IMR-90 (cell line): ENCODE results near the gene GDPD5.

Source experiments
- BHLHE40 ChIP-seq: fragments of 150-350 bp; IDR thresholded peaks from 2 replicates; pipeline ENCODE4 v1.6.1; 2016; ENCODE audit warnings: mild to moderate bottlenecking, low read depth, low read length
- CEBPB ChIP-seq: IDR thresholded peaks from 2 replicates; pipeline ENCODE4 v1.6.1; 2012; ENCODE audit warnings: low read depth, low read length, improper control_type of control experiment
- CHD1 ChIP-seq: IDR thresholded peaks from 2 replicates; pipeline ENCODE4 v1.6.1; 2012; ENCODE audit warnings: low read depth, low read length, improper control_type of control experiment
- CTCF ChIP-seq: conservative IDR thresholded peaks from 2 replicates; pipeline ENCODE4 v1.5.1; 2012; ENCODE audit warnings: mild to moderate bottlenecking, low read depth, low read length, improper control_type of control experiment
- ELK1 ChIP-seq: fragments of 150-350 bp; IDR thresholded peaks from 2 replicates; pipeline ENCODE4 v1.6.1; 2016; ENCODE audit warnings: low read depth, mild to moderate bottlenecking, low read length, moderate library complexity, borderline replicate concordance
- FOS ChIP-seq: fragments of 150-350 bp; IDR thresholded peaks from 2 replicates; pipeline ENCODE4 v1.6.1; 2016; ENCODE audit warnings: low read depth, low read length
- MAFK ChIP-seq: IDR thresholded peaks from 2 replicates; pipeline ENCODE4 v1.6.1; 2012; ENCODE audit warnings: low read depth, low read length, improper control_type of control experiment
- MAZ ChIP-seq: IDR thresholded peaks from 2 replicates; pipeline ENCODE4 v1.6.1; 2012; ENCODE audit warnings: low read depth, mild to moderate bottlenecking, low read length, improper control_type of control experiment, moderate library complexity, borderline replicate concordance
- MXI1 ChIP-seq: IDR thresholded peaks from 2 replicates; pipeline ENCODE4 v1.6.1; 2012; ENCODE audit warnings: low read depth, mild to moderate bottlenecking, low read length, moderate library complexity, borderline replicate concordance
- POLR2A ChIP-seq: IDR thresholded peaks from 2 replicates; pipeline ENCODE4 v1.6.1; 2012; ENCODE audit warnings: mild to moderate bottlenecking, low read depth, low read length
- RAD21 ChIP-seq: IDR thresholded peaks from 2 replicates; pipeline ENCODE4 v1.6.1; 2012; ENCODE audit warnings: low read length, improper control_type of control experiment
- RFX5 ChIP-seq: IDR thresholded peaks from 2 replicates; pipeline ENCODE4 v1.8.0; 2012; ENCODE audit warnings: low read depth, mild to moderate bottlenecking, low read length, moderate library complexity
- SMC3 ChIP-seq: fragments of 150-350 bp; IDR thresholded peaks from 2 replicates; pipeline ENCODE4 v1.6.1; 2016; ENCODE audit warnings: low read depth, mild to moderate bottlenecking, antibody characterized with exemption, low read length, moderate library complexity
- USF2 ChIP-seq: fragments of 150-350 bp; IDR thresholded peaks from 2 replicates; pipeline ENCODE4 v1.6.1; 2017; ENCODE audit warnings: mild to moderate bottlenecking, antibody characterized with exemption, low read length, low read depth

- TF ChIP-seq MAFK (no peak), RAD21 (no peak), POLR2A (no peak), CTCF (no peak), MAZ (no peak), USF2 (no peak), RFX5 (no peak), CHD1 (no peak), CEBPB (no peak), BHLHE40 (no peak), SMC3 (no peak), ELK1 (no peak), FOS (no peak), MXI1 (no peak)
These were observed 52.1 kb downstream of the GDPD5 start for GRCh38 chr11:75473684-75474083.
